ENCODE measurements around the gene SERPINB12.

Gene SERPINB12

DNA sequence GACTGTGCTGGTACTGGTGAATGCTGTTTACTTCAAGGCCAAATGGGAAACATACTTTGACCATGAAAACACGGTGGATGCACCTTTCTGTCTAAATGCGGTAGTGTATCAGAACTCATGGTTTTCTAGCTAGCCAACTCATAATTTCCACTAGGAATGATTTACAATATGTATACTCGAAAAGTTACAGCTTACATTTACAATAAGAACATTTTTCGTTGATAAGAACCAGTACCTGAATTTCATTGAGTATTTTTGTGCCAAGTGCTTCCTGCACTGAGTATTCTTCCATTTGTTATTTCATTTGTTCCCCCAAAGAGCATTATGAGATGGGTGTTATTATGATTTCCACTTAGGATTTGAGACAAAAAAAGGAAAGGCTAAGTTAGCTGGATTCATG, 21.9 kb downstream of the SERPINB12 start:
- TF ChIP-seq POLR2AphosphoS5 (IDR thresholded peaks at IDR 0.05; ENCODE audit: low read depth, low read length): no peak
- no peak for TF ChIP-seq TAF1 (IDR thresholded peaks at IDR 0.05; ENCODE audit: borderline replicate concordance, insufficient read depth, low read length)
- no peak for TF ChIP-seq REST (IDR thresholded peaks at IDR 0.05; ENCODE audit: insufficient read depth in 1 of 2, low read depth in 2 of 2, low read length in 2 of 2)
- TF ChIP-seq SIN3A (IDR thresholded peaks at IDR 0.05; ENCODE audit: borderline replicate concordance, insufficient read depth, low read length): no peak
- TF ChIP-seq FOXP2 (optimal IDR thresholded peaks at IDR 0.05; ENCODE audit: borderline replicate concordance, extremely low read depth, extremely low read length, insufficient read depth): no peak

DNA sequence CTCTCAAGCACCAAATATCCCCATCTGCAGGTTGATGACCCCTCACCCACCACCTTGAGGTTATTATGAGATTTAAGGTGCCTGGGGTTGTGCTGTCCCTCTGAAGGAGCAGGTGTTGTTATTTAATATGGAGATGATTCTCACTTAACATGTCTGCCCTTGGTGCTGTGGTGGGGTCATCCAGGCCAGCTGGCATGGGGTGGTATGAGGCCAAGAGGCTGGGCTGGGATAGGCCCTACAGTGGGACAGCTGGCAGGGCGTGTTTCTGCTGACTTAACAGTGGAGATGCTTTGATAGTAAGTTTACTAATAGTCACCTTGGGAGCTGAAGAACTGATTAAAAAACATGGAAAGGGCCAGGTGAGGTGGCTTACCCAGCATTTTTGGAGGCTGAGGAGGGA, 22.4 kb downstream of the SERPINB12 start:
- TF ChIP-seq TAF1 (IDR thresholded peaks at IDR 0.05; ENCODE audit: borderline replicate concordance, insufficient read depth, low read length) (no peak), SIN3A (IDR thresholded peaks at IDR 0.05; ENCODE audit: borderline replicate concordance, insufficient read depth, low read length) (no peak), REST (IDR thresholded peaks at IDR 0.05; ENCODE audit: insufficient read depth in 1 of 2, low read depth in 2 of 2, low read length in 2 of 2) (no peak), POLR2AphosphoS5 (IDR thresholded peaks at IDR 0.05; ENCODE audit: low read depth, low read length) (no peak), FOXP2 (optimal IDR thresholded peaks at IDR 0.05; ENCODE audit: borderline replicate concordance, extremely low read depth, extremely low read length, insufficient read depth) (no peak)

DNA sequence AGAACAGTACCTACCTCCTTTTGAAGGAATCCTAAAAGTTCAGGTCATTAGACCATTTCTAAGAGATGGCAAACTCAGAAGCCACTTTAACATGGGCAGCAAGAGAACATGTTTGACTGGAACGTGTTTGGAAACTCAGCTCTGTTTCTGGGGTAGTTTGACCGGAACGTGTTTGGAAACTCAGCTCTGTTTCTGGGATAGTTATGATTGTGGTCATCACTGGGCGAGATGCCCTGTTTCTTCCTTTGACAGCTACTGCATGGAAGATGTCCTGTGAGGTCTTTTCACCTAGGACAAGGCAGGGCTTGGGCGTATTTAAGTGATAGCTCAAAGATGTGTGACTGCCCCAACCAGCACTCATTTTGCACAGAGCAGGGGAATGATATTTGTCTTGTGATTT, 25.1 kb downstream of the SERPINB12 start:
- TF ChIP-seq FOXP2 (optimal IDR thresholded peaks at IDR 0.05; ENCODE audit: borderline replicate concordance, extremely low read depth, extremely low read length, insufficient read depth) (no peak), REST (IDR thresholded peaks at IDR 0.05; ENCODE audit: insufficient read depth in 1 of 2, low read depth in 2 of 2, low read length in 2 of 2) (no peak), TAF1 (IDR thresholded peaks at IDR 0.05; ENCODE audit: borderline replicate concordance, insufficient read depth, low read length) (no peak), POLR2AphosphoS5 (IDR thresholded peaks at IDR 0.05; ENCODE audit: low read depth, low read length) (no peak), SIN3A (IDR thresholded peaks at IDR 0.05; ENCODE audit: borderline replicate concordance, insufficient read depth, low read length) (no peak)

DNA sequence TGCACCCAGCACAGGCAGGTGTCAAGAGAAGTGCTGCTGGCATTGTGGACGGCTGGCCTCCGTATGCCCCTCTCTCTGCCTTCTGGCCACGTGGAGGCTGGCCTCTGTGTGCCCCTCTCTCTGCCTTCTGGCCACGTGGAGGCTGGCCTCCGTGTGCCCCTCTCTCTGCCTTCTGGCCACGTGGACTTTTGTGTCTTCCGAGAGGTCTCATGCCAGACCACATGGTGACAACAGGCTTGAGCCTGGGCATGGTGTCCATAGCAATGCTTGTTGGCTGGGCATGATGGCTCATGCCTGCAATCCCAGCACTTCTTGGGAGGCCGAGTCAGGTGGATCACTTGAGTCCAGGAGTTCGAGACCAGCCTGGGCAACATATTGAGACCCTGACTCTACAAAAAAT, 25.7 kb downstream of the SERPINB12 start:
- TF ChIP-seq SIN3A (IDR thresholded peaks at IDR 0.05; ENCODE audit: borderline replicate concordance, insufficient read depth, low read length): no peak
- no peak for TF ChIP-seq TAF1 (IDR thresholded peaks at IDR 0.05; ENCODE audit: borderline replicate concordance, insufficient read depth, low read length)
- no peak for TF ChIP-seq POLR2AphosphoS5 (IDR thresholded peaks at IDR 0.05; ENCODE audit: low read depth, low read length)
- no peak for TF ChIP-seq REST (IDR thresholded peaks at IDR 0.05; ENCODE audit: insufficient read depth in 1 of 2, low read depth in 2 of 2, low read length in 2 of 2)
- TF ChIP-seq FOXP2 (optimal IDR thresholded peaks at IDR 0.05; ENCODE audit: borderline replicate concordance, extremely low read depth, extremely low read length, insufficient read depth): no peak

- TF ChIP-seq REST (IDR thresholded peaks at IDR 0.05; ENCODE audit: insufficient read depth in 1 of 2, low read depth in 2 of 2, low read length in 2 of 2): no peak
- no peak for TF ChIP-seq FOXP2 (optimal IDR thresholded peaks at IDR 0.05; ENCODE audit: borderline replicate concordance, extremely low read depth, extremely low read length, insufficient read depth)
- TF ChIP-seq SIN3A (IDR thresholded peaks at IDR 0.05; ENCODE audit: borderline replicate concordance, insufficient read depth, low read length): no peak
- TF ChIP-seq POLR2AphosphoS5 (IDR thresholded peaks at IDR 0.05; ENCODE audit: low read depth, low read length): no peak
- no peak for TF ChIP-seq TAF1 (IDR thresholded peaks at IDR 0.05; ENCODE audit: borderline replicate concordance, insufficient read depth, low read length)
Measured at GRCh38 chr18:63570721-63571120, 28.6 kb downstream of the SERPINB12 start.
